ENCODE results near the gene VAV3. TPM values are rescaled to one million over a fixed set of nuclear protein-coding genes. Genes with fewer than 3 reads are reported as not detected.

Gene VAV3
- total RNA-seq, 1 experiment from 2014 or later, result 0.57 TPM

GRCh38 chr1:107842241-107842640 lies 122.7 kb downstream of the VAV3 start:
- H3K36me3 Mint-ChIP-seq (ENCODE audit: insufficient read depth, unreplicated experiment), result no peaks in the 10 kb centered on the region
- no TSS peak for BruUV-seq (replicated peaks)
- no peaks in the 10 kb centered on the region for H3K4me1 ChIP-seq
- CTCF ChIA-PET, result no interaction called here
- intact Hi-C loops (cut with micrococcal nuclease; ENCODE audit: unreplicated experiment), result no loop called here
- no peak overlapping the region for H3K4me3 ChIP-seq (ENCODE audit: low read depth, low read length)
- H3K27ac Mint-ChIP-seq (ENCODE audit: unreplicated experiment), result no peak overlapping the region
- no peaks in the 10 kb centered on the region for H3K36me3 ChIP-seq (ENCODE audit: control insufficient read depth, insufficient read depth, low read length)
- H3K9me3 Mint-ChIP-seq (ENCODE audit: unreplicated experiment), result no peaks in the 10 kb centered on the region
- DNase-seq, result no peak
- no peak for TF ChIP-seq CTCF (IDR thresholded peaks at IDR 0.05; ENCODE audit: insufficient read depth in 1 of 2, low read depth in 1 of 2, low read length in 1 of 2, severe bottlenecking in 1 of 2, unreplicated experiment in 1 of 2)
- H3K4me3 Mint-ChIP-seq (ENCODE audit: unreplicated experiment), result no peak overlapping the region
- H3K27me3 ChIP-seq (replicated peaks; ENCODE audit: control insufficient read depth, insufficient read depth, low read length), result no peaks in the 10 kb centered on the region
- POLR2A ChIA-PET, result no interaction called here
- peaks cover 14% of the 10 kb centered on the region for H3K27me3 Mint-ChIP-seq (ENCODE audit: insufficient read depth, unreplicated experiment)
- no peaks in the 10 kb centered on the region for H3K9me3 ChIP-seq
- H3K4me1 Mint-ChIP-seq (ENCODE audit: low read depth, unreplicated experiment), result no peaks in the 10 kb centered on the region

- ChIA-PET CTCF (no interaction called here), POLR2A (no interaction called here)
- no peak for DNase-seq
- TF ChIP-seq CTCF (IDR thresholded peaks at IDR 0.05; ENCODE audit: insufficient read depth in 1 of 2, low read depth in 1 of 2, low read length in 1 of 2, severe bottlenecking in 1 of 2, unreplicated experiment in 1 of 2), result no peak
- no peaks in the 10 kb centered on the region for H3K4me1 Mint-ChIP-seq (ENCODE audit: low read depth, unreplicated experiment)
- no peak overlapping the region for H3K27ac Mint-ChIP-seq (ENCODE audit: unreplicated experiment)
- Histone ChIP-seq H3K9me3 (no peaks in the 10 kb centered on the region), H3K4me3 (ENCODE audit: low read depth, low read length) (no peak overlapping the region), H3K4me1 (no peaks in the 10 kb centered on the region), H3K36me3 (ENCODE audit: control insufficient read depth, insufficient read depth, low read length) (no peaks in the 10 kb centered on the region), H3K27me3 (replicated peaks; ENCODE audit: control insufficient read depth, insufficient read depth, low read length) (no peaks in the 10 kb centered on the region)
- BruUV-seq (replicated peaks), result no TSS peak
- no peak overlapping the region for H3K4me3 Mint-ChIP-seq (ENCODE audit: unreplicated experiment)
- no peaks in the 10 kb centered on the region for H3K9me3 Mint-ChIP-seq (ENCODE audit: unreplicated experiment)
- no peaks in the 10 kb centered on the region for H3K36me3 Mint-ChIP-seq (ENCODE audit: insufficient read depth, unreplicated experiment)
- H3K27me3 Mint-ChIP-seq (ENCODE audit: insufficient read depth, unreplicated experiment), result peaks cover 14% of the 10 kb centered on the region
- intact Hi-C loops (cut with micrococcal nuclease; ENCODE audit: unreplicated experiment), result no loop called here
Observed at GRCh38 chr1:107840725-107841124, 124.3 kb downstream of the VAV3 start.

GRCh38 chr1:107838056-107838455 lies 126.9 kb downstream of the VAV3 start:
- H3K4me1 ChIP-seq, result no peaks in the 10 kb centered on the region
- H3K4me3 ChIP-seq (ENCODE audit: low read depth, low read length), result no peak overlapping the region
- Mint-ChIP-seq H3K27me3 (ENCODE audit: insufficient read depth, unreplicated experiment) (peaks cover 9% of the 10 kb centered on the region), H3K9me3 (ENCODE audit: unreplicated experiment) (no peaks in the 10 kb centered on the region), H3K36me3 (ENCODE audit: insufficient read depth, unreplicated experiment) (no peaks in the 10 kb centered on the region), H3K4me1 (ENCODE audit: low read depth, unreplicated experiment) (no peaks in the 10 kb centered on the region), H3K27ac (ENCODE audit: unreplicated experiment) (no peak overlapping the region), H3K4me3 (ENCODE audit: unreplicated experiment) (no peak overlapping the region)
- no peaks in the 10 kb centered on the region for H3K27me3 ChIP-seq (replicated peaks; ENCODE audit: control insufficient read depth, insufficient read depth, low read length)
- DNase-seq, result no peak
- intact Hi-C loops (cut with micrococcal nuclease; ENCODE audit: unreplicated experiment), result no loop called here
- no peaks in the 10 kb centered on the region for H3K9me3 ChIP-seq
- no peaks in the 10 kb centered on the region for H3K36me3 ChIP-seq (ENCODE audit: control insufficient read depth, insufficient read depth, low read length)
- ChIA-PET POLR2A (no interaction called here), CTCF (no interaction called here)
- TF ChIP-seq CTCF (IDR thresholded peaks at IDR 0.05; ENCODE audit: insufficient read depth in 1 of 2, low read depth in 1 of 2, low read length in 1 of 2, severe bottlenecking in 1 of 2, unreplicated experiment in 1 of 2), result no peak
- no TSS peak for BruUV-seq (replicated peaks)

Measured in Caco-2 (cell line).